ENCODE measurements around the gene SEMA3E.
A peak's percentile ranks its signal among the peaks of the same experiment; 100 is the strongest.
"Not testable (repeated sequence)": the region's sequence is repeated elsewhere in the genome, so short reads cannot be mapped to it uniquely, and the experiment has no call there.

Gene SEMA3E

GRCh38 chr7:83457022-83457892, 191.7 kb downstream of the SEMA3E start:
- DNase-seq (ENCODE audit: low spot score): no peak
- FAIRE-seq: no peak

GRCh38 chr7:83456413-83456812, 192.5 kb downstream of the SEMA3E start:
- FAIRE-seq: no peak
- DNase-seq (ENCODE audit: low spot score): no peak

GRCh38 chr7:83455612-83456011, 193.3 kb downstream of the SEMA3E start:
- no peak for DNase-seq (ENCODE audit: low spot score)
- FAIRE-seq: no peak

- no peak for DNase-seq (ENCODE audit: low spot score)
- FAIRE-seq: no peak
Observed at GRCh38 chr7:83452256-83452655, 196.7 kb downstream of the SEMA3E start.

- FAIRE-seq: no peak
- no peak for DNase-seq (ENCODE audit: low spot score)
Observed at GRCh38 chr7:83451501-83452045, 197.4 kb downstream of the SEMA3E start.

- no peak for DNase-seq (ENCODE audit: low spot score)
- FAIRE-seq: no peak
Observed at GRCh38 chr7:83449781-83450180, 199.2 kb downstream of the SEMA3E start.

GRCh38 chr7:83447681-83448080, 201.3 kb downstream of the SEMA3E start:
- no peak for FAIRE-seq
- no peak for DNase-seq (ENCODE audit: low spot score)

- FAIRE-seq (no peak), DNase-seq (ENCODE audit: low spot score) (no peak)
Observed at GRCh38 chr7:83446102-83446669, 202.8 kb downstream of the SEMA3E start.

GRCh38 chr7:83442911-83443310, 206.0 kb downstream of the SEMA3E start:
- DNase-seq (ENCODE audit: low spot score) (no peak), FAIRE-seq (no peak)

GRCh38 chr7:83439026-83439425, 209.9 kb downstream of the SEMA3E start:
- FAIRE-seq (no peak), DNase-seq (ENCODE audit: low spot score) (no peak)

- DNase-seq (ENCODE audit: low spot score); FAIRE-seq: not testable (repeated sequence)
Observed at GRCh38 chr7:83430289-83430688, 218.7 kb downstream of the SEMA3E start.

GRCh38 chr7:83429493-83429892, 219.4 kb downstream of the SEMA3E start:
- no peak for FAIRE-seq
- no peak for DNase-seq (ENCODE audit: low spot score)

- FAIRE-seq (peak; percentile 40), DNase-seq (ENCODE audit: low spot score) (no peak)
Observed at GRCh38 chr7:83427884-83428283, 221.1 kb downstream of the SEMA3E start.

- DNase-seq (ENCODE audit: low spot score) (no peak), FAIRE-seq (no peak)
Observed at GRCh38 chr7:83426325-83426724, 222.6 kb downstream of the SEMA3E start.

- DNase-seq (ENCODE audit: low spot score) (no peak), FAIRE-seq (no peak)
Observed at GRCh38 chr7:83419013-83419412, 229.9 kb downstream of the SEMA3E start.

- no peak for DNase-seq (ENCODE audit: low spot score)
- FAIRE-seq: no peak
Observed at GRCh38 chr7:83415840-83416239, 233.1 kb downstream of the SEMA3E start.

- DNase-seq (ENCODE audit: low spot score) (no peak), FAIRE-seq (no peak)
Observed at GRCh38 chr7:83414947-83415346, 234.0 kb downstream of the SEMA3E start.

GRCh38 chr7:83413831-83414230, 235.1 kb downstream of the SEMA3E start:
- no peak for FAIRE-seq

GRCh38 chr7:83413424-83413823, 235.5 kb downstream of the SEMA3E start:
- DNase-seq (ENCODE audit: low spot score) (peak; percentile 36), FAIRE-seq (no peak)

More at GRCh38 chr7:83413831-83414230, 235.1 kb downstream of the SEMA3E start:
- DNase-seq (ENCODE audit: low spot score): no peak

GRCh38 chr7:83410989-83411591, 237.8 kb downstream of the SEMA3E start:
- DNase-seq (ENCODE audit: low spot score) (peak; percentile 60), FAIRE-seq (peak; percentile 94)

- DNase-seq (ENCODE audit: low spot score) (no peak), FAIRE-seq (no peak)
Observed at GRCh38 chr7:83394776-83395175, 254.2 kb downstream of the SEMA3E start.

- DNase-seq (ENCODE audit: low spot score): no peak
- no peak for FAIRE-seq
Observed at GRCh38 chr7:83388436-83388835, 260.5 kb downstream of the SEMA3E start.
